SK-MEL-5 (cell line): ENCODE results near the gene ITGB8. TPM values are rescaled to one million over a fixed set of nuclear protein-coding genes. Genes with fewer than 3 reads are reported as not detected.

Experiments
- DNase-seq: peaks from one replicate; pipeline ENCODE4 v3.0.0-alpha.2; 2016; ENCODE audit warnings: low read depth, low spot score
- in situ Hi-C: cut with HindIII; loops from 2 replicates; pipeline ENCODE4 v1.10.0; 2016; ENCODE audit warnings: low sequenced_read_pairs, high pct_unique_total_duplicates, low pct_unique_long_range_greater_than_20kb
- total RNA-seq: library from RNA; depleted of rRNA; stranded (reverse); fragments of >200 nt; shearing (Covaris generic); gene quantifications from 2 replicates; pipeline ENCODE4 v1.2.3, GENCODE V29; 2014

ITGB8 gene
- total RNA-seq, 1 experiment from 2014 or later: 57.2 TPM

GRCh38 chr7:20328692-20329091, 2.0 kb upstream of the ITGB8 start:
- in situ Hi-C loops: loop anchor here (10.0 kb wide), 1 partner anchor 574 kb away; no protein-coding TSS in a partner anchor
- DNase-seq: no peak

DNA sequence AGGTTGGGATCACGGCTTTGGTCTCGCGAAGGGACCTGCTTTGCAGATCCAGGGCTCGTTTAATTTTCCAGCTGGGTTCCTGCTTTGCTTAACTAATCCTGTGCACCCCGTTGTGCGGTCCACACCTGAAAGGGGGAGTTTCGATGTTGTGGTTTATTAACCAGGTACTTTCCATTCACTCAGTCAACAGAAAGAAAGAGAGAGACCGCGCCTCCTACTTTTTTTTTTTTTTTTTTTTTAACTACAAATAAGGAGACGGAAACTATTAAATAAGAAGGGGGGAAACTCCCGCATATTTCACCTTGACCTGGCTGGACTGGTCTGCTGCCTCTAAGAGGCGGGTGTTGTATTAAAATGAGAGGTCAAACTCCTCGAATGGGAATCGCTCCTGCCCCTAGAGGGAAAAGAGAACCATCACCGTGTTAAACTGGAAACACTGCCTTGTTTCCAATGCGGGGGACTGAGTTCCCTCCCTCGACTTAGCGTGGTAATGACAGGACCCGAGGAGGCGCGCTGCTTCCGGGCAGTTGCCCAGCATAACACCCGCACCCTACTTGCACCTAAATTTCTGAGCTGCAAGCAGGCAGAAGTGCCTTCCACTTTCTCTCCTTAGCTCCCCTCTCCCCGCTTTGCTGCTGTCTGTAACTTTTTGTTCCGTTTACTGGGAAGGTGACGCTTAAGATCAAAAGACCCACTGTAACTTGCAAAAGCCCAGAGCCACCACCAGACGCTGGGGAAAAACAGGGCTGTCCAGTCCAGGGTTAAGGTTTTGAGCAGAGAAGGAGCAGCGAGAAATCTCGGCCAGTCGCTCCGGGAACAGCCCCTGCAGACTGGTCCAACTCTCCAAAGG, 1.1 kb upstream of the ITGB8 start:
- peak; percentile 92 for DNase-seq
- in situ Hi-C loops: loop anchor here (10.0 kb wide), 1 partner anchor 575 kb away; no protein-coding TSS in a partner anchor

DNA sequence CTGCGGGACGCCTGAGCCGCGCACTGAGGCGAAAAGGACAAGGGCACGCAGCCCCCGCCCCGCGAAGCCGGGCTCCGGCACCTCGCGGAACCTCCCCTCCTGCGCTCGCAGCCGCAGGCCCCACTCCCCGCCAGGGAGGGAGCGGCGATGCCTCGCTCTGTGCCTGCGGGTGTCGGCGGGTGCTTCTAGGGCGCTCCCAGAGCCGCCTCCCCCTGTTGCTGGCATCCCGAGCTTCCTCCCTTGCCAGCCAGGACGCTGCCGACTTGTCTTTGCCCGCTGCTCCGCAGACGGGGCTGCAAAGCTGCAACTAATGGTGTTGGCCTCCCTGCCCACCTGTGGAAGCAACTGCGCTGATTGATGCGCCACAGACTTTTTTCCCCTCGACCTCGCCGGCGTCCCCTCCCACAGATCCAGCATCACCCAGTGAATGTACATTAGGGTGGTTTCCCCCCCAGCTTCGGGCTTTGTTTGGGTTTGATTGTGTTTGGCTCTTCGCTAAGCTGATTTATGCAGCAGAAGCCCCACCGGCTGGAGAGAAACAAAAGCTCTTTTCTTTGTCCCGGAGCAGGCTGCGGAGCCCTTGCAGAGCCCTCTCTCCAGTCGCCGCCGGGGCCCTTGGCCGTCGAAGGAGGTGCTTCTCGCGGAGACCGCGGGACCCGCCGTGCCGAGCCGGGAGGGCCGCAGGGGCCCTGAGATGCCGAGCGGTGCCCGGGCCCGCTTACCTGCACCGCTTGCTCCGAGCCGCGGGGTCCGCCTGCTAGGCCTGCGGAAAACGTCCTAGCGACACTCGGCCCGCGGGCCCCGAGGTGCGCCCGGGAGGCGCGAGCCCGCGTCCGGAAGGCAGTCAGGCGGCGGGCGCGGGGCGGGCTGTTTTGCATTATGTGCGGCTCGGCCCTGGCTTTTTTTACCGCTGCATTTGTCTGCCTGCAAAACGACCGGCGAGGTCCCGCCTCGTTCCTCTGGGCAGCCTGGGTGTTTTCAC, 519 bp downstream of the ITGB8 start:
- in situ Hi-C loops: no loop called here
- peak; percentile 74 for DNase-seq

DNA sequence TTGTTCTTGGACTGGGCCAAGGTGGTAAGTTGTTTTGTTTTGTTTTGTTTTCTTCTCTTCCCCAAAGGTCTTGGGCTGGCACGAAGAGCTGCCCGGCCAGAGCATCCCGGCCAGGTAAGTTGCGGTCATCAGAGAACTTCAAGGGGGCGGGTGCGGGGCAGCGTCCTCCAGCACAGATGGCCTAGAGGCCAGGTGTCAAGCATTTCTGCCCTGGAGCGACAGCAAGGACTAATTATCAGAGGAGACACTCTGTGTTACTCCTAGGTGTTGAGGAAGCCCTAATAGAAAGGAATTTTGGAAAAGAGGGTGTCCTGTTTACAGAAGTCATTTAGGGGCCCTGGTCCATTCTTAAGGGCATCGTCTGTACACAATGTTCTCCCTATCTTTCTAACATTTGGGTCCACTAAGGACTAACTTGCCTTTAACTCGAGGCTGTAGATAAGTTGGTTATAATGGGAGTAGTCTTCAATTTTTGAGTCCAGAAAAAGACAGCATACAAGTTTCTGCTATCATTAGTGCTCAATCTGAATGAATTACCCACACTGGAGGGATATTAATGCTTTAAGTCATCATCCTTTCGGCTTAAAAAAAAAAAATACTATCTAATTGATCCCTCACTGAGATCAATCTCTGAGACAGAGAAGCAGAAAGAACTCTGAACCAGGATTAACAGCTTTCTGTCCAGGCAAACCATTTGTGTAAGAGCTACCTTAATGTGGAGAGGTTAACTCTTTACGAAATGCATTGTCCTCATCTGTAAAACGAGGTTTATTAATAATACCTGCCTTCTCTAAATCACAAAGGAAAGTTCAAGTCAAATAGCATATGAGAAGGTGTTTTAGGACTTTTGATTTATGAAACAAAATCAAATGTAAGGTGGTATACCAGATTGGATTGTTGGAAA, 1.5 kb downstream of the ITGB8 start:
- in situ Hi-C loops: no loop called here
- no peak for DNase-seq

GRCh38 chr7:20338285-20338684, 7.6 kb downstream of the ITGB8 start:
- no peak for DNase-seq
- in situ Hi-C loops: no loop called here

GRCh38 chr7:20340839-20341238, 10.1 kb downstream of the ITGB8 start:
- DNase-seq: peak; percentile 95
- in situ Hi-C loops: no loop called here

DNA sequence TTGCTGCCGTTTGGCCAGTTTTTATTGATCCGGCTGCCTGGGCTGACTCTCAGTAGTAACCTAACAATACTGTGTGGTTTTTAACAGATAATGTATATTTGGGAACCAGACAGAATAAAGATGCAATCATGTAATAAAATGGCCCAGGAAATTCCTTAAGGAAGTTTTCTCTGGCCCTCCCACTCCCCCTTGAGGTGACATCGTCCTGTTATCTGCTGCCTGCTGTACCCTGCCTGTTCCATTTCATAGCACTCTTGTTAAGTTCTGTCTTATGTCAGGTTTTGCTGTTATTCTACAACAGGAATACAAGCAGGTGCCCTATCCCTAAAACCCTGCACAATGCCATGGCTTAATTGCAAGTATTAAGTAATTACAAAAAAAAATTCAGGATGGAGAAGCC, 12.5 kb downstream of the ITGB8 start:
- in situ Hi-C loops: no loop called here
- peak; percentile 61 for DNase-seq

GRCh38 chr7:20343941-20344340, 13.2 kb downstream of the ITGB8 start:
- in situ Hi-C loops: no loop called here
- no peak for DNase-seq

- in situ Hi-C loops: no loop called here
- no peak for DNase-seq
Observed at GRCh38 chr7:20344396-20344795, 13.7 kb downstream of the ITGB8 start.

DNA sequence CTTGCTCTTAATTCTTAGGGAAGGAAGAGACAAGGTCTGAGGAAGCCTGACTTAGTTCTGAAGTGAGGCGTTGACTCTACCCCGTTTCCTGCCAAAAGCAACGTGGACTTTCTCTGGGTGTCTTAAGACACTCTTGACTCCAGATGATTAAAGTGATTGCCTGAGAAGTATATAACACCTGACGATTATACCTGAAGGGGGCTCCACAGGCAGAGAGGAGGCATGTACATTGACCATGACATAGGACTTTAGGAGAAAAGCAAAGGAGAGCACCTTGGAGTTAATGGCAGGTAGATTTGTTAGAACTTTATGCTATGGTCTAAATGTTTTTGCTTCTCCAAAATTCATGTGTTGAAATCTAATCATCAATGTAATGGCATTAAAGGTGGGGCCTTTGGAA, 15.9 kb downstream of the ITGB8 start:
- DNase-seq: no peak
- in situ Hi-C loops: no loop called here

- no peak for DNase-seq
- in situ Hi-C loops: no loop called here
Observed at GRCh38 chr7:20347680-20348079, 17.0 kb downstream of the ITGB8 start.

DNA sequence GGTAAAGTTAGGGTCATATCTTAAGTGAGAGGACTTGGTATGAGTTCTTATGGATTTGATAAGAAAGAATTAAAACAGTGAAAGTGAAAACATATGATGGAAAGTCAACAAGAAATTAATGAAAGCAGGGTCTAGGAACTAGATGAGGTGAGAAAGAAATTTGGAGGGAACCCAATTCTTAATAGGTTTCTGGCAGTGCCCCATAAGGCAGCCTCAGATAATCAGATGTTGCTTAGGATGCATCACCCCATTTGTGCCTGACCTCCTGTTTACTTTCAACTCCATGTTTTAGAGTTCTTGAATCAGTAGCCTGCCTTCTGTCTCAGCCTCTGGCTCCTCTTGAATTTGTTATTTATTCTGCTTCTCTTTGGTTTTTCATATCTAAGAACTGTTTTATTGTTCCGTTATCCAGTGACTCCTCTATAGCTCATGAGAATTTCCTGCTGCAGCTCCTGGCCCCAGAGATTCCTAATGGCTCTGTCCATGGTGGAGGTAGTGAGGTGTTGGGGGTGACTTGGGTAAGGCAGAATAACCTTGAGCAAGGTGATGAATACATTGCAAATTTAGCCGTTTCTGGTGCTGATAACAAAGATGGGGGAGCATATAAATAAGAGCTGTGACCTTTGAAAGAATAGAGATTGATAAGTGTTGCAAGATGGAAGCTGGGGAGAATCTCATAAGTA, 17.6 kb downstream of the ITGB8 start:
- DNase-seq: no peak
- in situ Hi-C loops: no loop called here

- peak; percentile 51 for DNase-seq
- in situ Hi-C loops: no loop called here
Observed at GRCh38 chr7:20350518-20350951, 19.8 kb downstream of the ITGB8 start.

GRCh38 chr7:20350996-20351692, 20.4 kb downstream of the ITGB8 start:
- no peak for DNase-seq
- in situ Hi-C loops: no loop called here

GRCh38 chr7:20351901-20352300, 21.2 kb downstream of the ITGB8 start:
- peak; percentile 54 for DNase-seq

GRCh38 chr7:20352573-20353306, 22.0 kb downstream of the ITGB8 start:
- DNase-seq: peak; percentile 99
- in situ Hi-C loops: no loop called here

More at GRCh38 chr7:20351901-20352300, 21.2 kb downstream of the ITGB8 start:
- in situ Hi-C loops: no loop called here
